Activated CD4-positive, alpha-beta T cell treated with anti-CD3 and anti-CD28 coated beads, Interleukin-2, amount 10 ng/mL, durations not matched to agents 24 days and 14 days (primary cell): ENCODE measurements around the gene GON4L. TPM values are rescaled to one million over a fixed set of nuclear protein-coding genes. Genes with fewer than 3 reads are reported as not detected.

Experiments
- DNase-seq: peaks from one replicate; pipeline ENCODE4 v3.0.0; 2022
- H3K27ac Mint-ChIP-seq: one replicate; pipeline ENCODE4 v1.8.0; 2022; ENCODE audit warnings: mild to moderate bottlenecking, mixed read lengths
- H3K27me3 Mint-ChIP-seq: one replicate; pipeline ENCODE4 v1.8.0; 2022; ENCODE audit warnings: mixed read lengths
- H3K36me3 Mint-ChIP-seq: one replicate; pipeline ENCODE4 v1.8.0; 2022; ENCODE audit warnings: low read depth, mild to moderate bottlenecking, mixed read lengths
- H3K4me1 Mint-ChIP-seq: one replicate; pipeline ENCODE4 v1.8.0; 2021; ENCODE audit warnings: mixed read lengths
- H3K4me3 Mint-ChIP-seq: one replicate; pipeline ENCODE4 v1.8.0; 2022; ENCODE audit warnings: mild to moderate bottlenecking, moderate library complexity, mixed read lengths
- H3K9me3 Mint-ChIP-seq: one replicate; pipeline ENCODE4 v1.8.0; 2021; ENCODE audit warnings: mixed read lengths
- intact Hi-C: fragments of 100-400 bp; cut with micrococcal nuclease; formaldehyde crosslinking; loops from one replicate; pipeline ENCODE4 v1.15.1; 2023
- total RNA-seq: library from RNA; stranded (reverse); gene quantifications from 2 replicates; pipeline ENCODE4 v1.2.3, GENCODE V29; 2022

Gene GON4L
- total RNA-seq, 1 donor from 2014 or later: 63.2 TPM

DNA sequence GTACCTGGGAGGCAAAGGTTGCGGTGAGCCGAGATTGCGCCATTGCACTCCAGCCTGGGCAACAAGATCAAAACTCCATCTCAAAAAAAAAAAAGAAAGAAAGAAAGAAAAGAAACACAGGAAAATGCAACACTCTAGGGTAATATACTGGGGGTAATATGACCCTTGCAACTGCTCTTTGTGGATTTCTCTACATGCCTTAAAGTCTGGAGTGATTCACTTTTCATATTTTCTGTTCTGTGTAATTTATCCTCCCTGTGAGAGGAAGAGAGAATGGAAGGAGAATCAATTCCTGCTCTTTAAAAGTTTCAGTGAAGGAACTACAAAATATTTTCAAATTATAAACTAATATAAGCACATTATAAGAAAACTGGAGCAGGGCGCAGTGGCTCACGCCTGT is 31.5 kb upstream of the GON4L start:
- peaks cover 8% of the 10 kb centered on the region for H3K4me1 Mint-ChIP-seq
- intact Hi-C loops: no loop called here
- H3K27me3 Mint-ChIP-seq: no peaks in the 10 kb centered on the region
- H3K4me3 Mint-ChIP-seq: no peak overlapping the region
- DNase-seq: no peak
- H3K27ac Mint-ChIP-seq: no peak overlapping the region
- peaks cover 5% of the 10 kb centered on the region for H3K36me3 Mint-ChIP-seq
- no peaks in the 10 kb centered on the region for H3K9me3 Mint-ChIP-seq

DNA sequence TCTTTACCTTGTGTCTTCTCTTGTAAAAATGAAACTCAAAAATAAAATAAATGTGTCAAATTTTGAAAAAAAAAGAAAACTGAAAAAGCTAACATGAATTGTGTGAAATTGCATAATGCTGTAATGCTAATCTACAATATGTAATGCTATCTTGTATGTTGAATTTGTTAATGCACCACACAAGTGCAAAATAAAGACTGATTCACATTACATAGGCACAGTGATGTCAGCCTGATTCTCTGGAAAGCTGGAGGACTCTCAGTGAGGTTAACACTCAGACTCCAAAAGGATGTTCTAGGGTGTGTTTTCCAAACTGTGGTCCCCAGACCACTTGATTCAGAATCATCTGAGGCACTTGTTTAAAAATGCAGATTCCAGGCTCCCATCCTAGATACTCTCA is 28.0 kb upstream of the GON4L start:
- DNase-seq: no peak
- H3K27ac Mint-ChIP-seq: no peak overlapping the region
- no peaks in the 10 kb centered on the region for H3K27me3 Mint-ChIP-seq
- no peaks in the 10 kb centered on the region for H3K9me3 Mint-ChIP-seq
- intact Hi-C loops: no loop called here
- no peak overlapping the region for H3K4me3 Mint-ChIP-seq
- H3K36me3 Mint-ChIP-seq: peaks cover 9% of the 10 kb centered on the region
- peaks cover 1% of the 10 kb centered on the region for H3K4me1 Mint-ChIP-seq

DNA sequence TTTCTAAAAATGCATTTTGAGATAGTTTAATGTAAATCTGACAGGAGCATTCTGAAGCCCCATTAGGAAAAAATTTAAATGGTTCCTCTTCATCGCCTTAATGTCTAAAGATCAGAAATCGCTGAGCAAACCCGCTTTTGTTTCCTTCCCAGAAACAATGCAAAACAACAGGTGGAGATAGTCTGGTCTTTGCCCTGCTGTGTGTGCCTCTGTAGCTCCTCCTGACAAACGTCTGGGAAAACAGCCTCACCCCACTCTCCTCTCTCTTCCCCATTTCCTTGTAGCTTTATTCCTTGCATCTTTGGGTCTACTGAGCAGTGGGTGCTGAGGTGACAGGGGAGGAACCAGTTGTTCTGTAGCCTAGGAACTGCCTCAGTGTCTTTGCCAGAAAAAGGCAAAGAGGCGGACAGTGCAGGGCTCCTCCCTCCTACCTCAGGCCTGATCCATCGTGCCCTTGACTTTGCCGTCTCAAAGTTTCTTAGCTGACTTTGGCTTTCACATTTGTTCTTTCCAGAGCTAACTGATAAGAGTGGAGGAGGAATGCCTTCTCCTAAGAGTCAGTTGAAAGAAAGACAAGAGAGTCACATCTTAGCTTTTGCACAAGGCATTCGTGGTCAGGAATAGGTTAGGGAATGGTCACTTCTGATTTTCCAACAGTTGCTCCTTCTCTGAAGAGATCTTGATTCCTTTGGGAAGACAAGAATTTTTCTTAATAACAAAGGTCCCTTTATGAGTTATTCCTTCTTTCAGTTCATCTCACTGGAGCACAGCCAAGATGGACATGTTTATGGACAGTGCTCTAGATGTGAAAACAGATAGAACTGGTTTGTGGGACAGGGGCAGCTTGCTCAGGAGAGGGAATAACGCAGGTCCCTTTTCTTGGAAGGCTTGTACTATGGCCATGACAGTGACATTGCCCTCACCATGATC is 27.3 kb upstream of the GON4L start:
- Mint-ChIP-seq H3K27ac (no peak overlapping the region), H3K9me3 (no peaks in the 10 kb centered on the region), H3K4me3 (no peak overlapping the region), H3K27me3 (no peaks in the 10 kb centered on the region), H3K36me3 (peaks cover 9% of the 10 kb centered on the region), H3K4me1 (peaks cover 1% of the 10 kb centered on the region)
- DNase-seq: no peak
- intact Hi-C loops: no loop called here

DNA sequence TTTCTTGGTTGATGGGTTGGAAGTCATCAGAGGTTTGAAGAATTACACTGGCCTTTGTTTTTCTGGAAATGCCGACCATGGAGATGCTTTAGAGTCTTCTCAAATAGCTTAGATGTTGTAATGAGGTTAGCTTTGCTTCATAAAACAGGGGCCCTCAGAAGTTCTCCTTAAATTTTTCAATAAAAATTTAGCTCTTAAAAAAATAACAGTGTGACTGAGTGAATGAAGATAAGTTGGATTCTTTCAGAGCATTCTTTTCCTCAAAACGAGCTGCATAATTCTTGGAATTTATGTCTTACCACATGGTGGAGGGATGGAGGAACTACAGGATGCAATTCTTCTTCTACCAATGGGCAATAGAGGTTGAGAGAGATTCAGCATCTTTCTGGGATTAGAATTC is 25.8 kb upstream of the GON4L start:
- H3K9me3 Mint-ChIP-seq: no peaks in the 10 kb centered on the region
- H3K27me3 Mint-ChIP-seq: no peaks in the 10 kb centered on the region
- H3K4me3 Mint-ChIP-seq: no peak overlapping the region
- no peak for DNase-seq
- H3K4me1 Mint-ChIP-seq: peaks cover 1% of the 10 kb centered on the region
- H3K27ac Mint-ChIP-seq: no peak overlapping the region
- peaks cover 11% of the 10 kb centered on the region for H3K36me3 Mint-ChIP-seq
- intact Hi-C loops: no loop called here

DNA sequence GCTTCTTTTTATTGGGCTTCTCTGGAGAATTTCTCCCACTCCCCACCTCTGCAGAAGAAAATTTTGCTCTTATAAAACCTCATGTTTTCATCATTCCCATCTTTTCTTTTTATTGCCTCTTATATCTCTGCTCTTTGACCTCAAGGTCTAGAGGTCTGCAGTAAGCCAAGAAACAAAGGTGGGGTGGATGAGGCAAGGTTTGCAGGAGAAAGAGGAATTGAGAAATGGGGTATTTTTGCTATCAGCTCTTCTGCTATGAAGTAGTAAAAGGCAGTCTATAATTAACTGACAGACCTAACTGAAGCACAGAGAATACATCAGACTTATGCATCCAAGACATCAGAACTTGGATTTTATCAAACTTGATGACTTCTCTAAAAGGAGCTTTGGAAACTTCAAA is 25.2 kb upstream of the GON4L start:
- intact Hi-C loops: no loop called here
- no peak for DNase-seq
- Mint-ChIP-seq H3K27me3 (no peaks in the 10 kb centered on the region), H3K27ac (no peak overlapping the region), H3K4me1 (peaks cover 1% of the 10 kb centered on the region), H3K9me3 (no peaks in the 10 kb centered on the region), H3K4me3 (no peak overlapping the region), H3K36me3 (peaks cover 11% of the 10 kb centered on the region)

DNA sequence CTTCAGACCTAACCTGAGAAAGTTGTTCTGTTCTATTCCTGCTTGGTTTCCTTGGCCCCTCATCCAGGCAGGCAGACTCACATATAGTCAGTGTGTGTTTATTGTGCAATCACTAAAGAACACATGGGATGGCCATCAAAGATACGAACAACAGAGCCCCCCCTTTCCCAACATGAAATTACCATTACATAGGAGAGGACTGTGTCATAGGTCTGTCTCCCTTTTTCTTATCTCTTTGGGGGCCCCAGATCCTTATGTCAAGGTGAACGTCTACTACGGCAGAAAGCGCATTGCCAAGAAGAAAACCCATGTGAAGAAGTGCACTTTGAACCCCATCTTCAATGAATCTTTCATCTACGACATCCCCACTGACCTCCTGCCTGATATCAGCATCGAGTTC is 23.9 kb upstream of the GON4L start:
- no peak overlapping the region for H3K4me3 Mint-ChIP-seq
- H3K27ac Mint-ChIP-seq: no peak overlapping the region
- intact Hi-C loops: no loop called here
- peaks cover 14% of the 10 kb centered on the region for H3K36me3 Mint-ChIP-seq
- H3K27me3 Mint-ChIP-seq: no peaks in the 10 kb centered on the region
- DNase-seq: no peak
- no peaks in the 10 kb centered on the region for H3K9me3 Mint-ChIP-seq
- peaks cover 1% of the 10 kb centered on the region for H3K4me1 Mint-ChIP-seq

DNA sequence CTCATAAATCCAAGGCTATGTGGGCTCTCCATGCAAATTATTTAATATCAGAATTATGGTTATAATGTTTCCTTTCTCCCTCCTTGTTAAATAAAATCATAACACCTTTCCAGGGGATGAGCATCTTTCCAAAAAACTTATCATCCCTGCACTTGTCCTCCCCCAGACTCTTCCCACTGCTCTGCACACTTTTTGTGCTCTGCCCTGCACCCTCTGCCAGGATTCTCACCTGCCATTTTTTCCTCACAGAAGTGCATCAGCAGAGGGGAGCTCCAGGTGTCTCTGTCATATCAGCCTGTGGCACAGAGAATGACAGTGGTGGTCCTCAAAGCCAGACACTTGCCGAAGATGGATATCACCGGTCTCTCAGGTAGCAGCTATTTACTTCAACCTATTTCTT is 23.2 kb upstream of the GON4L start:
- intact Hi-C loops: no loop called here
- DNase-seq: no peak
- H3K4me1 Mint-ChIP-seq: peaks cover 1% of the 10 kb centered on the region
- H3K9me3 Mint-ChIP-seq: no peaks in the 10 kb centered on the region
- no peak overlapping the region for H3K27ac Mint-ChIP-seq
- no peak overlapping the region for H3K4me3 Mint-ChIP-seq
- H3K36me3 Mint-ChIP-seq: peaks cover 12% of the 10 kb centered on the region
- H3K27me3 Mint-ChIP-seq: no peaks in the 10 kb centered on the region

DNA sequence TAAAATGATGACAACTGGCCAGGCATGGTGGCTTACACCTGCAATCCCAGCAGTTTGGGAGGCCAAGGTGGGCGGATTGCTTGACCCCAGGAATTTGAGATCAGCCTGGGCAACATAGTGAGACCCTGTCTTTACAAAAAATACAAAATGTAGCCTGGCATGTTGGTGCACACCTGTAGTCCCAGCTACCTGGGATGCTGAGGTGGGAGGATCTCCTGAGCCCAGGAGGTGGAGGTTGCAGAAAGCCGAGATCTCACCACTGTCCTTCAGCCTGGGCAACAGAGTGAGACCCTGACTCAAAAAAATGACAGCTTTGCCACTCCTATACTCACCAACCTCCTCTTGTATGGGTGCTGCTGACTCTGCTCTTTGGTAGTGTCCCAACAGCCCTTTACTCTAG is 20.9 kb upstream of the GON4L start:
- no peak overlapping the region for H3K27ac Mint-ChIP-seq
- no peaks in the 10 kb centered on the region for H3K27me3 Mint-ChIP-seq
- H3K4me3 Mint-ChIP-seq: no peak overlapping the region
- peaks cover 10% of the 10 kb centered on the region for H3K36me3 Mint-ChIP-seq
- H3K4me1 Mint-ChIP-seq: no peaks in the 10 kb centered on the region
- H3K9me3 Mint-ChIP-seq: no peaks in the 10 kb centered on the region
- intact Hi-C loops: no loop called here
- DNase-seq: no peak

DNA sequence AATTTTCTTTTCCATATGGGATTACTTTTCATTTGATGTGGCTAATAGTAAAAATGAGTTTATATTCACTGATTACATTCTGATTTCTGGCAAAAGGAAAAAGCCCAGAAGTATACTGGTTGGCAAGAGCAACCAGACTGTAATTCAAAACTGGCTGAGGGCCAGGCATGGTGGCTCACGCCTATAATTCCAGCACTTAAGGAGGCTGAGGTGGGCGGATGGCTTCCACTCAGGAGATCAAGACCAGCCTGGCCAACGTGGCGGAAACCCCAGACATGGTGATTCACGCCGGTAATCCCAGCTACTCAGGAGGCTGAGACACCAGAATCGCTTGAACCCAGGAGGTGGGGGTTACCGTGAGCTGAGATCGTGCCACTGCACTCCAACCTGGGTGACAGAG is 16.8 kb upstream of the GON4L start:
- H3K27ac Mint-ChIP-seq: no peak overlapping the region
- no peak overlapping the region for H3K4me3 Mint-ChIP-seq
- no peak for DNase-seq
- H3K27me3 Mint-ChIP-seq: no peaks in the 10 kb centered on the region
- no peaks in the 10 kb centered on the region for H3K4me1 Mint-ChIP-seq
- intact Hi-C loops: no loop called here
- H3K36me3 Mint-ChIP-seq: peaks cover 10% of the 10 kb centered on the region
- no peaks in the 10 kb centered on the region for H3K9me3 Mint-ChIP-seq

DNA sequence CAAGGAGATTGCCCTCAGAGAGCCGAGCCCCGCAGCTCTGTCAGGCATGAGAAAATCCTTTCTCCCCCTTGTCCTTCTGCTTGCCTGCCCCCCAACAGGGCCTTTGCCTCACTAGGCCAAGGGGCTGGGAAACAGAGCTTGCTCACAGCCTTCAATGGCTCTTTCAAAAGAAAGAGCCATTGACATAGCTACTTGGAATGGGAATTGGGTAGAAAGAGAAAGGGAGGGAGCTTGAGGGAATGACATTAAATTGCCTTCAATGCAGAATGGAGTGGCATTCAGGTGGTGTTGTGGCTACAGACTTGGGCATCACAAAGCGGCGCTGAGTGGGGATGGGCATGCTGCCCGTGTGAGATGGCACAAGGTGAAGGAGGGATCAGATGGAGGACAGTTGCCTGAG is 15.5 kb upstream of the GON4L start:
- DNase-seq: no peak
- no peak overlapping the region for H3K27ac Mint-ChIP-seq
- H3K27me3 Mint-ChIP-seq: no peaks in the 10 kb centered on the region
- peaks cover 3% of the 10 kb centered on the region for H3K4me1 Mint-ChIP-seq
- peaks cover 15% of the 10 kb centered on the region for H3K36me3 Mint-ChIP-seq
- no peaks in the 10 kb centered on the region for H3K9me3 Mint-ChIP-seq
- intact Hi-C loops: no loop called here
- H3K4me3 Mint-ChIP-seq: no peak overlapping the region

DNA sequence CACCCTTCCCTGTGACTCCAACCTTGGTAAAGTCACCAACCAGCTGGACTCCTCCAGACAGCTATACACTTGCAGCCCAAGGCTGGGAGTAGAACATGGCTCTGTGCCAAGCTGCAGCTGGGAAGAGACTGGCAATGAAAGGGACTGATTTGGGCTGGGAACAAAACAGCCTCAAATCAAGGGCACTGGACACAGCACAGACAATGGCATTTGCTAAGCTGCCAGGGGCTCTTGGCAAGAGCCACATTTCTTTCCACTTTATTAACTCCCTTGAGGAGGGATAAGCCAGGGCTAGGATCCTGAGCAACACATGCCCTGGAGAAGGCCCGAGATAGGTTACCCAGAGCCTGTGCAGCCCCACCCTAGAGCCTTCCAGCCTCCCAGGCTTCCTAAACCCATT is 14.4 kb upstream of the GON4L start:
- Mint-ChIP-seq H3K4me1 (peaks cover 5% of the 10 kb centered on the region), H3K4me3 (no peak overlapping the region), H3K27ac (no peak overlapping the region), H3K9me3 (no peaks in the 10 kb centered on the region), H3K36me3 (peaks cover 15% of the 10 kb centered on the region), H3K27me3 (no peaks in the 10 kb centered on the region)
- intact Hi-C loops: no loop called here
- DNase-seq: no peak

DNA sequence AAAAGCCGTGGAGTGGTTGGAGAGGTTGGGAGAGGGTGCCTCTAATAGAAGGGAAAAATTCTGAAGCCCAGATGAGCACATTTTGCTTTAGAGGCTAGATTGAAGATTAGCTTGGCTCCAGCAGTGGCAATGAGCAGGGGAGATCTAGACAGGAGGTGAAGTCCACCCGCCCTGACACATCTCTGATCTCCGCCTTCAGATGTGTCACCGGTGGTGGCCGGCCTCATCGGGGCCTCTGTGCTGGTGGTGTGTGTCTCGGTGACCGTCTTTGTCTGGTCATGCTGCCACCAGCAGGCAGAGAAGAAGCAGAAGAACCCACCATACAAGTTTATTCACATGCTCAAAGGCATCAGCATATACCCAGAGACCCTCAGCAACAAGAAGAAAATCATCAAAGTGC is 10.8 kb upstream of the GON4L start:
- no peak overlapping the region for H3K4me3 Mint-ChIP-seq
- no peak for DNase-seq
- no peaks in the 10 kb centered on the region for H3K9me3 Mint-ChIP-seq
- no peak overlapping the region for H3K27ac Mint-ChIP-seq
- H3K27me3 Mint-ChIP-seq: no peaks in the 10 kb centered on the region
- H3K4me1 Mint-ChIP-seq: peaks cover 5% of the 10 kb centered on the region
- H3K36me3 Mint-ChIP-seq: peaks cover 13% of the 10 kb centered on the region
- intact Hi-C loops: no loop called here

DNA sequence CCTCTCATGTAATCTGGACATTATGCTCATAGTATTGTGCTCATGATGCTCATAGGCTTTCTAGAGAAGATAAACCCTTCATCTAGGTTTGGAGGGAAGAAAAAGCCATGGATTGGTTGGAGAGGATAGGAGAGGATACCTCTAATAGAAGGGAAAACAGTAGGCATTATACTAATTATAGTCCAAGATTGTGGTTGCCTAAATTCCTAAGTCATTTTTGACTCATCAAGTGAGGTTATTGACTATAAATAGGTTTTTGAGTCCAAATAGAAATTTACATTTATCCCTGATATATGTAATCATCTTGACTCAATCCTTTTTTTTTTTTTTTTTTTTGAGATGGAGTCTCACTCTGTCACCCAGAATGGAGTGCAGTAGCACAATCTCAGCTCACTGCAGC is 7.4 kb upstream of the GON4L start:
- Mint-ChIP-seq H3K36me3 (peaks cover 15% of the 10 kb centered on the region), H3K27ac (no peak overlapping the region), H3K9me3 (no peaks in the 10 kb centered on the region), H3K4me3 (no peak overlapping the region), H3K4me1 (peaks cover 24% of the 10 kb centered on the region), H3K27me3 (no peaks in the 10 kb centered on the region)
- no peak for DNase-seq
- intact Hi-C loops: no loop called here

DNA sequence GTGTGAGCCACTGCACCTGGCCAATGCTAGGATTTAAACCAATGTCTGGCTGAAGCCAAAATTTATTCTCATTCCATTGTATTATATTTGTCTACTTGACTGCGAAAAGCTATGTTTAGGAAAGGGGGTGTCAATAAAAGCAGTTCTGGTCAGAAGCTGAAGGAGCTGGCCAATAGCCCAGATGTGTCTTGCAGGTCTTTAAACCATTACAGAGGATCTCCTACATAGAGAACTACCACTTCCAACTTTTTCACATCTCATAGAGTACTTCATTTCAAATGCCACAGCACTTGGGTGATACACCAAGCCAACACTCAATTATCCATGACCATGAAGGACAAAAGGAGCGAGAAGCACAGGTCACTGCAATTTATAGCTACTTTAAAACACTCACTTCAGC is 4.9 kb upstream of the GON4L start:
- H3K4me3 Mint-ChIP-seq: no peak overlapping the region
- H3K4me1 Mint-ChIP-seq: peaks cover 33% of the 10 kb centered on the region
- DNase-seq: no peak
- H3K36me3 Mint-ChIP-seq: peaks cover 8% of the 10 kb centered on the region
- no peaks in the 10 kb centered on the region for H3K27me3 Mint-ChIP-seq
- intact Hi-C loops: no loop called here
- H3K9me3 Mint-ChIP-seq: no peaks in the 10 kb centered on the region
- no peak overlapping the region for H3K27ac Mint-ChIP-seq

DNA sequence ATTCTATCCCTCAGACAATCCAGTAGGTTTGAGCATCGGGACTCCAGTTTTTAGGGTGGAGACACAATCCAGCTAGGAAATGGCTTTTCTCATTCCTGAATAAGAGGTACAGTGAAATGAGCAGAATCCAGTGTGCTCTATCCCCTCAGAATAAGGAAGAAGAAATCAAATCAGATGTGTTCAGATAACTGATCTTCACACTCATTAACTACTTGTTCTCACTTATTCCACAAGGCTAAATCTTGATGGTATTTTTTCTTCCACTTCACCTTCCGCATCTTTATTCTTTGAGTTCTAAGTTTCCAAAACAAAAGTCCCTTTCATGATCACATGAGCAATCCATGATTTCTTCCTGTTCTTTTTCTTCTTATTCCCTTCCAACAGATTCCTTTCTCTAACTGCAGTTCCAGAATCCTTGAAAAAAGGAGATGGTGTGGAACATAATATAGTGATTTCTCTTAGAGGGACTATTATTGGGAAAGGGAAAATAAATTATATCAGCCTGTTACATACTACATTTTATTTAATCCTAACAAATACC is 4.0 kb upstream of the GON4L start:
- peak overlapping the region; percentile 90 for H3K4me3 Mint-ChIP-seq
- no peaks in the 10 kb centered on the region for H3K27me3 Mint-ChIP-seq
- peaks cover 35% of the 10 kb centered on the region for H3K4me1 Mint-ChIP-seq
- intact Hi-C loops: no loop called here
- H3K36me3 Mint-ChIP-seq: peaks cover 11% of the 10 kb centered on the region
- DNase-seq: no peak
- H3K9me3 Mint-ChIP-seq: no peaks in the 10 kb centered on the region
- H3K27ac Mint-ChIP-seq: peak overlapping the region; percentile 95
